NCI-H1417 treated with DMSO at 0.1 percent for 48 hours (cell line): ENCODE results near the gene ASB8.
"Not testable (repeated sequence)": the region's sequence is repeated elsewhere in the genome, so short reads cannot be mapped to it uniquely, and the experiment has no call there.

Experiments
- DNase-seq: peaks from one replicate; lab custom pipeline; 2025; lab: John Stamatoyannopoulos, UW

ASB8 gene

GRCh38 chr12:48142818-48143674 is 14.3 kb downstream of the ASB8 start:
- DNase-seq, result no peak

- no peak for DNase-seq
These were observed 22.3 kb downstream of the ASB8 start for GRCh38 chr12:48135027-48135426.

- DNase-seq, result no peak
These were observed 24.5 kb downstream of the ASB8 start for GRCh38 chr12:48132826-48133225.

GRCh38 chr12:48131517-48131916 is 25.8 kb downstream of the ASB8 start:
- no peak for DNase-seq

GRCh38 chr12:48129376-48129775 is 27.9 kb downstream of the ASB8 start:
- no peak for DNase-seq

- no peak for DNase-seq
These were observed 28.5 kb downstream of the ASB8 start for GRCh38 chr12:48128800-48129199.

GRCh38 chr12:48126953-48127630 is 30.2 kb downstream of the ASB8 start:
- DNase-seq, result no peak

GRCh38 chr12:48125985-48126384 is 31.3 kb downstream of the ASB8 start:
- DNase-seq, result no peak

- DNase-seq, result not testable (repeated sequence)
These were observed 31.8 kb downstream of the ASB8 start for GRCh38 chr12:48125542-48125941.

GRCh38 chr12:48123169-48123568 is 34.1 kb downstream of the ASB8 start:
- DNase-seq, result no peak

- DNase-seq, result no peak
These were observed 35.1 kb downstream of the ASB8 start for GRCh38 chr12:48122065-48122834.

- DNase-seq, result no peak
These were observed 35.8 kb downstream of the ASB8 start for GRCh38 chr12:48121522-48121921.

- no peak for DNase-seq
These were observed 37.5 kb downstream of the ASB8 start for GRCh38 chr12:48119834-48120195.

- peak; percentile 52 for DNase-seq
These were observed 38.1 kb downstream of the ASB8 start, which contains the start of gene PFKM for GRCh38 chr12:48119078-48119833. Gene PFKM, plus strand, starts transcription at chr12:48119364. Its CDS starts 3,411 bp downstream, at chr12:48122775.

GRCh38 chr12:48118284-48118871 is 38.9 kb downstream of the ASB8 start:
- no peak for DNase-seq

GRCh38 chr12:48115957-48116356 is 41.4 kb downstream of the ASB8 start:
- no peak for DNase-seq

- DNase-seq, result not testable (repeated sequence)
These were observed 46.0 kb downstream of the ASB8 start for GRCh38 chr12:48111312-48111693.

GRCh38 chr12:48110691-48111311 is 46.5 kb downstream of the ASB8 start:
- no peak for DNase-seq

GRCh38 chr12:48109424-48109823 is 47.9 kb downstream of the ASB8 start:
- DNase-seq, result no peak

GRCh38 chr12:48106681-48107613 is 50.4 kb downstream of the ASB8 start:
- no peak for DNase-seq
